Gastrocnemius medialis (tissue), 4 donors: Measurements from ENCODE around the gene DAGLB.

Source experiments
- POLR2A ChIP-seq, 2 donors: fragments of 450-650 bp; IDR thresholded peaks; one replicate each; pipeline ENCODE4 v1.6.1; 2017; ENCODE audit warnings: antibody characterized with exemption in 2 of 2, mild to moderate bottlenecking in 2 of 2, moderate library complexity in 2 of 2
- TF ChIP-seq, protein P1 (sequence below), 5 experiments: fragments of 450-650 bp in 3 of 5; fragments of 200-600 bp in 2 of 5; sonication (generic) in 2 of 5; IDR thresholded peaks in 4 of 5; conservative IDR thresholded peaks in 1 of 5; 1 replicate in 4 of 5; 2 replicates in 1 of 5; pipeline ENCODE4 v1.5.1; 2016 to 2019; ENCODE audit warnings: antibody characterized with exemption in 5 of 5, mild to moderate bottlenecking in 3 of 5, moderate library complexity in 3 of 5

DNA sequence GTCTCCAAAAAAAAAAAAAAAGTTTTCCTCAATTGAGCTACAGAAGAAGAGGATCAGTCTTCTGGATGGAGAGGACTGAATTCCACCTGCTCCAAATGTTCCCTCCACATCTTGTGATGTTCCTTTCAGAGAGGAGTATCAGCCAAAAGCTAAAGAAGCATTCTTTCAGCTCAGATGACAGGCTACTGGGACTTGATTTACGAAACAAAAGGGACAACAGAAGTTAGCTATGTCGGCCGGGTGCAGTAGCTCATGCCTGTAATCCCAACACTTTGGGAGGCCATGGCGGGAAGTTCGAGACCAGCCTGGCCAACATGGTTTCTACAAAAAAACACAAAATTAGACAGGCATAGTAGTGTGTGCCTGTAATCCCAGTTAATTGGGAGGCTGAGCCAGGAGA is 7.4 kb downstream of the DAGLB start:
- TF ChIP-seq, protein P1, sequence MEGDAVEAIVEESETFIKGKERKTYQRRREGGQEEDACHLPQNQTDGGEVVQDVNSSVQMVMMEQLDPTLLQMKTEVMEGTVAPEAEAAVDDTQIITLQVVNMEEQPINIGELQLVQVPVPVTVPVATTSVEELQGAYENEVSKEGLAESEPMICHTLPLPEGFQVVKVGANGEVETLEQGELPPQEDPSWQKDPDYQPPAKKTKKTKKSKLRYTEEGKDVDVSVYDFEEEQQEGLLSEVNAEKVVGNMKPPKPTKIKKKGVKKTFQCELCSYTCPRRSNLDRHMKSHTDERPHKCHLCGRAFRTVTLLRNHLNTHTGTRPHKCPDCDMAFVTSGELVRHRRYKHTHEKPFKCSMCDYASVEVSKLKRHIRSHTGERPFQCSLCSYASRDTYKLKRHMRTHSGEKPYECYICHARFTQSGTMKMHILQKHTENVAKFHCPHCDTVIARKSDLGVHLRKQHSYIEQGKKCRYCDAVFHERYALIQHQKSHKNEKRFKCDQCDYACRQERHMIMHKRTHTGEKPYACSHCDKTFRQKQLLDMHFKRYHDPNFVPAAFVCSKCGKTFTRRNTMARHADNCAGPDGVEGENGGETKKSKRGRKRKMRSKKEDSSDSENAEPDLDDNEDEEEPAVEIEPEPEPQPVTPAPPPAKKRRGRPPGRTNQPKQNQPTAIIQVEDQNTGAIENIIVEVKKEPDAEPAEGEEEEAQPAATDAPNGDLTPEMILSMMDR (IDR thresholded peaks at IDR 0.05 in 4 of 5, conservative IDR thresholded peaks at IDR 0.05 in 1 of 5) = no peak
- no peak for TF ChIP-seq POLR2A (IDR thresholded peaks at IDR 0.05)
